ENCODE measurements around the gene CETP. TPM values are rescaled to one million over a fixed set of nuclear protein-coding genes. Genes with fewer than 3 reads are reported as not detected.

CETP gene
- polyA plus RNA-seq, 4 donors, result 0.34 to 1.6 (median 1.6) TPM; not detected in 1

Other genes with a start within 250 kb of the CETP start
- gene NUP93, start 231.8 kb upstream of the CETP start, polyA plus RNA-seq, result 10 to 100 TPM; 14.1 to 32.1 (median 22.3) TPM
- under 1 TPM in 2 of 4 donors, not detected in 2; 0.04 TPM for gene SLC12A3, start 96.7 kb upstream of the CETP start, polyA plus RNA-seq
- 100 to 1,000 TPM in 2 of 4 donors, 10 to 100 TPM in 2; 25.9 to 129 (median 97.1) TPM for gene HERPUD1, start 29.8 kb upstream of the CETP start, polyA plus RNA-seq
- gene NLRC5, start 27.6 kb downstream of the CETP start, polyA plus RNA-seq, result 10 to 100 TPM in 2 of 4 donors, 1 to 10 TPM in 2; 6.3 to 29.2 (median 16.7) TPM
- 10 to 100 TPM in 2 of 4 donors, 1 to 10 TPM in 2; 3.1 to 22.9 (median 11.5) TPM for gene CPNE2, start 130.6 kb downstream of the CETP start, polyA plus RNA-seq
- gene PSME3IP1, start 224.1 kb downstream of the CETP start, polyA plus RNA-seq, result 10 to 100 TPM; 60.8 to 93.4 (median 70.6) TPM
- gene RSPRY1, start 224.4 kb downstream of the CETP start, polyA plus RNA-seq, result 10 to 100 TPM; 12.4 to 43.9 (median 17.2) TPM

Data from small intestine (tissue), 4 donors.